Caki2 (cell line): ENCODE measurements around the gene GLT8D1. TPM values are rescaled to one million over a fixed set of nuclear protein-coding genes. Genes with fewer than 3 reads are reported as not detected.
"Not testable (repeated sequence)": the region's sequence is repeated elsewhere in the genome, so short reads cannot be mapped to it uniquely, and the experiment has no call there.

ENCODE experiments used
- DNase-seq: peaks from one replicate; pipeline ENCODE4 v3.0.0-alpha.2; 2015; ENCODE audit warnings: low read depth
- in situ Hi-C: cut with HindIII; loops from 2 replicates; pipeline ENCODE4 v1.10.0; 2016; ENCODE audit warnings: low sequenced_read_pairs, low pct_unique_long_range_greater_than_20kb, mixed read lengths
- total RNA-seq: library from RNA; depleted of rRNA; stranded (reverse); fragments of >200 nt; shearing (Covaris generic); gene quantifications from 2 replicates; pipeline ENCODE4 v1.2.3, GENCODE V29; 2014; ENCODE audit warnings: low replicate concordance; rRNA removed

Gene GLT8D1, protein sequence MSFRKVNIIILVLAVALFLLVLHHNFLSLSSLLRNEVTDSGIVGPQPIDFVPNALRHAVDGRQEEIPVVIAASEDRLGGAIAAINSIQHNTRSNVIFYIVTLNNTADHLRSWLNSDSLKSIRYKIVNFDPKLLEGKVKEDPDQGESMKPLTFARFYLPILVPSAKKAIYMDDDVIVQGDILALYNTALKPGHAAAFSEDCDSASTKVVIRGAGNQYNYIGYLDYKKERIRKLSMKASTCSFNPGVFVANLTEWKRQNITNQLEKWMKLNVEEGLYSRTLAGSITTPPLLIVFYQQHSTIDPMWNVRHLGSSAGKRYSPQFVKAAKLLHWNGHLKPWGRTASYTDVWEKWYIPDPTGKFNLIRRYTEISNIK
- total RNA-seq: 60.8 and 82.8 TPM in 2 replicates

DNA sequence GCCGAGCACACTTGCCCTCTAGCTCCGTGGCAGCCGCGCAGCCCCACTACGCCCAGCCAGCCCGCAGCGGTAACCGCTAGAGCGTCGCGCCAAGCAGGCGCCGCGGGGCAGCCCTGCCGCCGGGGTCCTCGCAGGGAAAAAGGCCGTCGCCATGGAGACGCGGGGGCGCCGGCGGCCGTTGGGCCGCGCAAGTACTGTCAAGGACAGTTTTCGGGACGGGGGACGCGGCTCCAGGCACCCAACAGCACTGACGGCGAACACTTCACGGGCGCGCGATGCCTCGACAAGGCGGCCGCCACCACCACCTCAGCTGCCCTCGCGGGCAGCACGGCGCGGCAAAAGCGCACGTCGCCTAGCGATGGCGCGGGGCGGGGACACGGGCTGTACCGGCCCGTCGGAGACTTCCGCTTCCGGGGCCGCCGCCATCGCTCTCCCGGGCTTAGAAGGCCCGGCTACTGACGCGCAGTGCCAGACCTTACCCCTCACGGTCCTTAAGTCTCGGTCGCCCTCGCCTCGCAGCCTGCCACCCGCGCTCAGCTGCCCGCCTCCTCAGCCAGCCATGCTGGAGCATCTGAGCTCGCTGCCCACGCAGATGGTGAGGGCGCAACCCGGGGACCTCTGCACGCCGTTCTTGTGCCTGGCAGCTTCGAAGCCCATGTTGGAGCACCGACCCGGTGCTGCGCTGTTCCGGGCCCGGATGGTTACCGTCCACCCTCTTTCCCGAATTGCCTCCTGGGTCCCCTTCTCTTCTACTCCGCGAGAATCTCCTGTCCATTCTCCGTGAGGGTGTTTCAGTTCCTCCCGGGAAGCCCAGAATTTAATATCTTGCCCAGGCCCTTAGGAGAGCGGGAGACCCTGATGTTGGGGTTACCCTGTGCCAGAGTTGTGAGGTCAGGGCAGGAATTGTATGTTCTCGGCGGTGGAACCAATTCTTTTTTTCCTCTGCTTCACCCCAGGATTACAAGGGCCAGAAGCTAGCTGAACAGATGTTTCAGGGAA, at the start of gene GLT8D1, which contains the start of gene SPCS1:
Gene GLT8D1, minus strand, starts transcription at position 104 of the 999 bp plus-strand sequence. CDS start 5,331 bp downstream, outside the sequence.
Gene SPCS1, plus strand, starts transcription at position 419 of the 999 bp plus-strand sequence. Its CDS starts 141 bp downstream, at position 560.
- DNase-seq: peak; percentile 83
- in situ Hi-C loops: no loop called here

DNA sequence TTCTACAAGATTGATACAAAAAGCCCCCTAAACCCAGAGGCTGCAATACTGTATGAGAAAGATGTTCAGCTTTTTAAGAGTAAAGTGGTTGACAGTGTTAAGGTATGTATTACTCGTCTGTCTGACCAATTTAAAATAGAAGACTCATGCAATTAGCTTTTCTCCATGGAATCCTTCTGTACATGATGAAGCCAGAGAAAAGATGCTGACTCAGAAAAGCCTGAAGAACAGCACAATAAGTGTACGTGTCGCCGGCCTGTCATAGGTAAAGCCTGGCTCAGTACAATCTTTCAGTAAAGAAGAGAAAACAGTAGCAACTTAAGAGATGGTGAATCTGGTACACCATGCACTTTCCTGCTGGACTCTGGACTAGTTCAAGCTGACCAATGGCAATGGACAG, 48.8 kb upstream of the GLT8D1 start:
- in situ Hi-C loops: no loop called here
- DNase-seq: no peak

DNA sequence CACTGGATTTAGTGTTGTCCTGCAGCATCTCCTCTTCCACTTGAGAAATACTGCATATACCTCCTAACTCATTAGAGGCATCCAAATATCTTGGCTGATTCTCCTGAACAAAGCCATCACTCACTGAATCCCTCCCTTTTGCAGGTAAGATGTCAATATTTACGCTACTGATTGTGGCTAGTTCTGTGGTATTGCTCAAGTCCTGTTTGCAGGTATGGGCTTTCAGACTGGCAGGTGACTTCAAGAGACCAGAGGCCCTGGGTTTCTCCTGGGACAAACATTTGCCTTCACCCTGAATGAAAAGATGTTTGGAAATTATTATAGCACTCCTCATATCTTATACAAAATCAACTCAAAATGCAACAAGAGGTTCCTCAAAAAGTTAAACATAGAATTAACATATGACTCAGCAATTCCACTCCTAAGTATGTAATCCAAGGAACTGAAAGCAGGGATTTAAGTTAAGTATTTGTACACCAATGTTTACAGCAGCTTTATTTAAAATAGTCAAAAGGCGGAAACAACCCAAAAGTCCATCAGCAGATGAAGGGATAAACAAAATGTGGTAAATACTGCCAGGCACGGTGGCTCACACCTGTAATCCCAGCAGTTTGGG, 46.6 kb upstream of the GLT8D1 start:
- in situ Hi-C loops: no loop called here
- DNase-seq: no peak

DNA sequence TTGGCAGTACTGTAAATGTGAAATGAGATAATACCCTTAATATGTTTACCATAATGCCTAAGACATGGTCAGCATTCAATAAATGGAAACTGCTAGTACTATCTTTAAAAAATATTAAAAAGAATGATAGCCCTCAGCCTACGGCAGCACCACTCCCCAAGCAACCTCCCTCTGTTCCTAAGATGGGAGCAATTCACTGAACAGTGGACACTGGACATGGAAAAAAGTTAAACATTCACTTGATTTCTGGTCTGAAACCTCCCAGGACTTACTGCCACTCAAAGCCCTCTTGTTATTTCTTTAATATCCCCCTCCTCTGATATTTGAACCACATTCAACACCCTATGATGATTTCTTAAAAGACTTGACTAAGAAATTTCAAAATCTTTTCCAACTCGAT, 38.1 kb upstream of the GLT8D1 start:
- in situ Hi-C loops: no loop called here
- no peak for DNase-seq

DNA sequence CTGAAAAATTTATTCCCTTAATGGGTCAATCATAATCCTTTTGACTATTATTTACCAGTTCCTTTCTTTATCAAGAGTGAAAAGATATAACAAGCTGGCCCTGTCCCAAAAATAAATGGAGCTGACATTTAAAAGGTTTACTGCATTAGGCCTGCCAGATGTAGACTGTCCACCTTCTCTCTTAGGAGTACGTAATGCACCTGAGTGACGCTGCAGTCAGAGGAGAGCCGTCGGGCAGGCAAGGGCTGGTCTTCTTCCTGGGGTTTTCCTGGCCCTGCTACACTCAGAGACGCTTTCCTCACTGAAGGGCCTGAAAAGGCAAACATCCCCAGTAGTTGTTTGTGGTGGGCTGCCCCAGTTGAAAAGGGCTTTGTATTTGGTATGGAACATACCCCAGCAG, 37.6 kb upstream of the GLT8D1 start:
- DNase-seq: no peak
- in situ Hi-C loops: no loop called here

DNA sequence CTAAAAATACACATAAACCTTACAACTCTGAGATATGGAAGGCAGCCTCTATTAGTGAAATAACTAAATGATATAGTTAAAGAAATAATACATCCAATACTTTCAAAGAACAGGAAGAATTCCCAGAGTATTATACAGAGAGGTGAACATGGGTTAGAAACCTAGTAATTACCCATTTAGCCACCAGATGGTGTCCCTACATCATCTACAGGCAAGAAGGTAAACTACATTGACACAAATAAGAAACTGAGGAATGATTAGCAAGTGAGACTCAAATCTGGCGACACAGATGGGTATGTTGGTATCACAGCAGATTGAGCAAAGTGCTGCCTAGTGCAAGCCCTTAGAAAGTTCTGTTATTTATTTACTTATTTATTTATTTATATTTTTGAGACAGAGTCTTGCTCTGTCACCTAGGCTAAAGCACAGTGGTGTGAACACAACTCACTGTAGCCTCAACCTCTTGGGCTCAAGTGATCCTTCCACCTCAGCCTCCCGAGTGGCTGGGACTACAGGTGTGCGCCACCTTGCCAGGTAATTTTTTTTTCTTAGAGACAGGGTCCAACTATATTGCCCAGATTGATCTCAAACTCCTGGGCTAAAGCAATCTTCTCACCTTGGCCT, 36.9 kb upstream of the GLT8D1 start:
- DNase-seq: no peak
- in situ Hi-C loops: no loop called here

DNA sequence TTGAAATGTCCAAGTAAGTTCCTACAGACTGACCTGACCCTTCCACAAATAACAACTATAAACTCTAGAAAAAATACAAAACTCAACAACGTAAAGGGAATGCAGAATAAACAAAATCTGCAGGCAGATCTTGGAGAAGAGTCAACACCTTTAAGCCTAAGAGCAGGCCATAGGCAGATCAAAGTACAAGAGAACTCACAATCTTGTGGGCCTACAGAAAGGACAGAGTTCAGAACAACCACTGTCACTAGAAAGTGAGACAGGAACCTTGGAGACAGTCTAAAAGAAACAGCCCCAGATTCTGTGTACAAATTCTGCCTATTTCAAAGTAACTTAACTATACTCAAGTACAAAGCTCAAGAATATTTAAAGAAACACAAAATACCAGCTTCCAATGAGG, 34.1 kb upstream of the GLT8D1 start:
- in situ Hi-C loops: no loop called here
- DNase-seq: no peak

DNA sequence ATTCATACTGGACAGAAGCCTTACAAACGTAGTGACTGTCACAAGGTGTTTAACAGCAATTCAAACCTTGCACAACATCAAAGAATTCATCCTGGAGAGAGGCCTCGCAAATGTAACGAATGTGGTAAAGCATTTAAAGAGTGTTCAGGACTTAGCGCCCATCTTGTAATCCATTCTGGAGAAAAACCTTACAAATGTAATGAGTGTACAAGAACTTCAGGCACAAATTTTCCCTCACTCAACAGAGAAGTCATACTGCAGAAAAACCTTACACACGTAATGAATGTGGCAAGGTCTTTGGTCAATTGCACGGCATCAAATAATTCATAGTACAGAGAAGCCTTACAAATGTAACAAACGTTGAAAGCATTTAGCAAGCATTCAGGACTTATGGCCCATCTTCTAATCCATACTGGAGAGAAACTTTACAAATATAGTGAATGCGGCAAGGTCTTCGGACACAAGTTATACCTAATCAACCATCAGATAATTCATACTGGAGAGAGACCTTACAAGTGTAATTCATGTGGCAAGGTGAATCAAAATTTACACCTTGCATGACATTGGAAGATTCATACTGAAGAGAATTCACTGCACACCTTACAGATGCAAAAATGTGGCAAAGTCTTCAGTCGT, 27.8 kb upstream of the GLT8D1 start:
- DNase-seq: no peak
- in situ Hi-C loops: no loop called here

DNA sequence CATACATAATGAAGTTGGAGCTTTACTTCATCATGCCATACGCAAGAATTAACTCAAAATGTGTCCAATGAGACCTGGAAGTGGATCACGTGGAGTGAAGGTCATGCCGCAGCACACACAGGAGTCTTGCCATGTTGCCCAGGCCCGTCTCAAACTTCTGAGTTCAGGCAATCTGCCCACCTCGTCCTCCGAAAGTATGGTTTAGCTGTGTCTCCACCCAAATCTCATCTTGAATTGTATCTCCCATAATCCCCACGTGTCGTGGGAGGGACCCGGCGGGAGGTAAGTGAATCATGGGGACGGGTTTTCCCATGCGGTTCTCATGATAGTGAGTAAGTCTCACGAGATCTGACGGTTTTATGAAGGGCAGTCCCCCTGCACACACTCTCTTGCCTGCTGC, 26.0 kb upstream of the GLT8D1 start:
- in situ Hi-C loops: no loop called here
- no peak for DNase-seq

DNA sequence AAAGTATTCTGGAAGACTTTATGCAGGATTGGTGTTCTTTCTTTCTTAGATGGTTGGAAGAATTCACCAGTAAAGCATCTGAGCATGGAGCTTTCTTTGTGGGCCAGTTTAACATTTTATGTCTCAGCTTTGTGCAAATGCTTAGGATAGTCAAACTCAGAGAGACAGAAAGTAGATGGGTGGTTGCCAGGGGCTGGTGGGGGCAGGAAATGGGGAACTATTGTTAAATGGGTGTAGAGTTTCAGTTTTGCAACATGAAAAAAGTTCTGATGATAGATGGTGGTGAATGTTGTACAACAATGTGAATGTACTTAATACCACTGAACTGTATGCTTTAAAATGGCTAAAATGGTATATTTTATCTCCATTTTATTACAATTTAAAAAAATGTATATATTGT, 25.1 kb upstream of the GLT8D1 start:
- in situ Hi-C loops: no loop called here
- no peak for DNase-seq

DNA sequence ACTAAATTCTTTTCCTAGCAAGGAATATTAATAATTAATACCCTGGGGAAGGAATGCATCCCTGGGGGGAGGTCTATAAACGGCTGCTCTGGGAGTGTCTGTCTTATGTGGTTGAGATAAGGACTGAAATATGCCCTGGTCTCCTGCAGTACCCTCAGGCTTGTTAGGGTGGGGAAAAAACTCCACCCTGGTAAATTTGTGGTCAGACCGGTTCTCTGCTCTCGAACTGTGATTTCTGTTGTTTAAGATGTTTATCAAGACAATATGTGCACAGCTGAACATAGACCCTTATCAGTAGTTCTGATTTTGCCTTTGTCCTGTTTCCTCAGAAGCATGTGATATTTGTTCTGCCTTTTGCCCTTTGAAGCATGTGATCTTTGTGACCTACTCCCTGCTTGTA, 23.2 kb upstream of the GLT8D1 start:
- DNase-seq, in situ Hi-C loops: not testable (repeated sequence)

DNA sequence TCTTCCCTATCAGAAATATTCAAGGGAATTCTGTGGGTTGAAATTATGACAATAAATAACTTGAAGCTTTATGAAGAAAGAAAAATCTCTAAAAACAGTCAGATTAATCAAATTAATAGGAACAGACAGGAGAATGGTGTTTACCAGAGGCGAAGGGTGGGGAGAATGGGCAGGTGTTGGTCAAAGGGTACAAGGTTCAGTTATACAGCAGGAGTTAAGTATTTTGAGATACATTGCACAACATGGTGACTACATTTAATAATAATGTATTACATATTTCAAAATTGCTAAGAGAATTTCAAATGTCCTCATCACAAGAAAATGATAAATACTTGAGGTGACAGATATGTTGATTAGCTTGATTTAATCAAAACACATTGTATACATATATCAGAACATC, 18.9 kb upstream of the GLT8D1 start:
- in situ Hi-C loops: no loop called here
- no peak for DNase-seq

DNA sequence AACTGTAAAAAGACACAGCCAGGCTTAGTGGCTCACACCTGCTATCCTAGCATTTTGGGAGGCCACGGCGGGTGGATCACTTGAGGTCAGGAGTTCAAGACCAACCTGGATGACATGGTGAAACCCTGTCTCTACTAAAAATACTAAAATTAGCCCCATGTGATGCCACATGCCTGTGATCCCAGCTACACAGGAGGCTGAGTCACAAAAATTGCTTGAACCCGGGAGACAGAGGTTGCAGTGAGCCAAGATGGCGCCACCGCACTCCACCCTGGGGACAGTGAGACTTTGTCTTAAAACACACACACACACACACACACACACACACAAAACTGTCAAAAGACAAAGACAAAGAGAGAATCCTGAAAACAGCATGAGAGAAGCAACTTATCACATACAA, 18.3 kb upstream of the GLT8D1 start:
- DNase-seq: no peak
- in situ Hi-C loops: no loop called here

DNA sequence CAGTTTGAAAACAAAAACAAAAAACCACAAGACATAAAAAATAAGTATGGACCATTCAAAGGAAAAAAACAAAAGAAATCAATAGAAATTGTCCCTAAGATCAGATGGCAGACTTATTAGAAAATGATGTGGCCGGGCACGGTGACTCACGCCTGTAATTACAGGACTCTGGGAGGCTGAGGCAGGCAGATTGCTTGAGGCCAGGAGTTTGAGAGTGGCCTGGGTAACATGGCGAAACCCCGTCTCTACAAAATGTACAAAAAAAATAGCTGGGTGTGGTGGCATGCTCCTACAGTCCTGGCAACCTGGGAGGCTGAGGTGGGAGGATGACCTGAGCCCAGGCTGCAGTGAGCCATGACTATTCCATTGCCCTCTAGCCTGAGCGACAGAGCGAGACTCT, 16.9 kb upstream of the GLT8D1 start:
- in situ Hi-C loops: no loop called here
- no peak for DNase-seq

DNA sequence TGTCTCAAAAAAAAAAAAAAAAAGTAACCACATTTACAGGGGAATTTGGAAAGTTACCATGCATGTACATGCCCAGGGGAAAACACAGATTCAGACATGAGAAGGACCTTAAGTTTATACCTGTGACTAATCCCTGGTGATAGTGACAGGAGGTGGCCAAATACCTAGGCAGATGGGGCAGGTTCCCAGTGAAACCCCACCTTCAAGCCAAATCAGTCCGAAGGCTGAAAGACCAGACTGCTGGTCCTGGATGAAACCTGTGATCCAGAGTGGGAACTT, 16.1 kb upstream of the GLT8D1 start:
- in situ Hi-C loops: no loop called here
- no peak for DNase-seq

DNA sequence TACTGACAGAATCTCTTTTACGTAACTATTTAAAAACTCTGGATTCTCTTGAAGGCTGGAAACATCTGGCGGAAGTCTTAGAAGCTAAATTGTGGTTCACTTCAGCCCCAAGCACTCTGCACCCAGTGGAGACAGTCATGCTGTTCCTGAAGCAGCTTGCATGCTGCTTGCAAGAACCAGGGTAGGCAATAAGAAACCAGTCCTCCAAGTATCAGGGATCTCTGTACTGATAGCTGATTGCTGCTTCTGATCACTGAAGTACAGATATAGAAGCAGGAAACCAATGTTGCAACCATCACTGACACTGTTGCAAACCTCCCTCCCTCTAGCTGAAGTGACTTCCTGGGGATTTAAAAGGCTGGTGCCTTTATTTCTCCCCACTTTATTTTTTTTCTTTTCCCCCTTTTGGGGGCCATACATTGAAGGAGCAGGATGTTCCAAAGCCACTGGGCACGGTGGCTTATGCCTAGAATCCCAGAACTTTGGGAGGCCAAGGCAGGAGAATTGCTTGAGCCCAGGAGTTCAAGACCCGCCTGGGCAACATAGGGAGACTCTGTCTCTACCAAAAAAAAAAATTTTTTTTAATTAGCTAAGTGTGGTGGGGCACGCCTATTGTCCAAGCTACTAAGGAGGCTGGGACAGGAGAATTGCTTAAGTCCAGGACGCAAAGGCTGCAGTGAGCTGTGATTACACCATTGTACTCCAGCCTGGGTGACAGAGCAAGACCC, 15.6 kb upstream of the GLT8D1 start:
- in situ Hi-C loops: no loop called here
- no peak for DNase-seq

DNA sequence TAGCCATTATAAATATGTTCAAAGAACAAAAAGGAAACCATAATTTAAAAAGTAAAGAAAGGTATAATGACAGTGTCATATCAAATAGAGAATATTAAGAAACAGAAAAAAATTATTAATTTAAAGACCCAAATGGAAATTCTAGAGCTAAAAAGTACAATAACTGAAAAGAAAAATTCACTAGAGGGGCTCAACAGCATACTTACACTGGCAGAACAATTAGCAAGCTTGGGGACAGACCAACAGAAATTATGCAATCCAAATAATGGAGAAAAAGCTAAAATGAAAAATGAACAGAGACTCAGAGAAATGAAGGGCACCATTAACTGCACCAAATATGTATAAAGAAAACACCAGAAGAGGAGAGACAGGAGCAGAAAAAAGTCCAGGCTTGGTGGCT, 14.0 kb upstream of the GLT8D1 start:
- no peak for DNase-seq
- in situ Hi-C loops: no loop called here
